ENCODE data around the gene ABCA3. TPM values are rescaled to one million over a fixed set of nuclear protein-coding genes. Genes with fewer than 3 reads are reported as not detected.

The ABCA3 gene
- total and polyA plus RNA-seq, 9 donors = 2.0 to 11.3 (median 6.9) TPM

GRCh38 chr16:2246301-2246885 lies 94.1 kb downstream of the ABCA3 start:
- Histone ChIP-seq H3K4me3 (no peak overlapping the region), H3K4me1 (ENCODE audit: insufficient read depth) (no peaks in the 10 kb centered on the region), H3K36me3 (no peaks in the 10 kb centered on the region), H3K9me3 (no peaks in the 10 kb centered on the region), H3K27ac (no peak overlapping the region), H3K27me3 (no peaks in the 10 kb centered on the region)
- 84 to 91% (median 89%) methylated on average over 12 to 18 of the region's 18 CpGs for WGBS, 3 donors
- TF ChIP-seq POLR2A (IDR thresholded peaks at IDR 0.05) (no peak), CTCF (IDR thresholded peaks at IDR 0.05) (no peak), EP300 (IDR thresholded peaks at IDR 0.05) (no peak)
- DNase-seq = no peak
- intact Hi-C loops (cut with DNase I) = no loop called here

GRCh38 chr16:2244926-2245795 lies 95.4 kb downstream of the ABCA3 start:
- no peaks in the 10 kb centered on the region for H3K9me3 ChIP-seq
- no peak overlapping the region for H3K4me3 ChIP-seq
- intact Hi-C loops (cut with DNase I) = no loop called here
- H3K27me3 ChIP-seq = no peaks in the 10 kb centered on the region
- H3K4me1 ChIP-seq (ENCODE audit: insufficient read depth) = no peaks in the 10 kb centered on the region
- H3K36me3 ChIP-seq = no peaks in the 10 kb centered on the region
- no peak overlapping the region for H3K27ac ChIP-seq
- 88 to 94% (median 90%) methylated on average over 28 to 30 of the region's 30 CpGs for WGBS, 3 donors
- TF ChIP-seq CTCF (IDR thresholded peaks at IDR 0.05) (no peak), EP300 (IDR thresholded peaks at IDR 0.05) (no peak), POLR2A (IDR thresholded peaks at IDR 0.05) (no peak)
- no peak for DNase-seq

DNA sequence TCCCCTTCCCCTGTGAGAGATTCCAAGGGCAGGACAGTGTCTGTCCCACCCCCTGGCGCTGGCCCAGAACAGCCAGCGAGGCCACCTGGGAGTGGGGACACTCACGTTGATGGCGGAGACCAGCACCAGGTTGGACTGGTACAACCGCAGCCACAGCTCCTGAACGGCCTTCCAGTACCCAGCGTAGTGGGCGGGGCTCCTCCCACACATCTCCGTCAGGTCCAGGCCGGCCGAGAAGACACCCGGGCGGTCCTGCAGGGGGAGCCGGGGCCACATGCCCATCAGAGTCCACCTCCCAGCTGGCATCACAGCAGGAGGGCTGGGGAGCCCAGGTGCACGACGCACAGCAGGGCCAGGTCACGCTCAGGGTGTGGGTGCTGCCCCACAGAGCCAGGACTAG lies 96.2 kb downstream of the ABCA3 start:
- H3K4me3 ChIP-seq = no peak overlapping the region
- intact Hi-C loops (cut with DNase I) = no loop called here
- H3K36me3 ChIP-seq = no peaks in the 10 kb centered on the region
- H3K27ac ChIP-seq = no peak overlapping the region
- 61 to 71% (median 67%) methylated on average over 17 of the region's 17 CpGs for WGBS, 3 donors
- DNase-seq = no peak
- no peaks in the 10 kb centered on the region for H3K4me1 ChIP-seq (ENCODE audit: insufficient read depth)
- TF ChIP-seq EP300 (IDR thresholded peaks at IDR 0.05) (no peak), POLR2A (IDR thresholded peaks at IDR 0.05) (no peak), CTCF (IDR thresholded peaks at IDR 0.05) (no peak)
- H3K9me3 ChIP-seq = no peaks in the 10 kb centered on the region
- no peaks in the 10 kb centered on the region for H3K27me3 ChIP-seq

GRCh38 chr16:2243781-2244180 lies 96.7 kb downstream of the ABCA3 start:
- WGBS, 3 donors = 93 to 95% (median 94%) methylated on average over 11 of the region's 11 CpGs
- Histone ChIP-seq H3K4me3 (no peak overlapping the region), H3K9me3 (no peaks in the 10 kb centered on the region), H3K27ac (no peak overlapping the region), H3K27me3 (no peaks in the 10 kb centered on the region), H3K36me3 (no peaks in the 10 kb centered on the region), H3K4me1 (ENCODE audit: insufficient read depth) (no peaks in the 10 kb centered on the region)
- intact Hi-C loops (cut with DNase I) = no loop called here
- no peak for DNase-seq
- no peak for TF ChIP-seq EP300 (IDR thresholded peaks at IDR 0.05)
- TF ChIP-seq CTCF (IDR thresholded peaks at IDR 0.05) = no peak
- no peak for TF ChIP-seq POLR2A (IDR thresholded peaks at IDR 0.05)
